HCT116 (cell line): Measurements from ENCODE around the gene LRRFIP2. TPM values are rescaled to one million over a fixed set of nuclear protein-coding genes. Genes with fewer than 3 reads are reported as not detected.

Source experiments
- ATAC-seq: fragments of 200-7000 bp; cut with Tn5 transposase; 2 replicates; pipeline ENCODE4 v1.9.1; 2020; ENCODE audit warnings: mild to moderate bottlenecking, moderate library complexity
- BruUV-seq: library from RNA; stranded (reverse); fragments of 400-500 nt; replicated peaks from 2 replicates; lab custom pipeline; 2021; lab: Mats Ljungman, UMichigan
- CTCF ChIA-PET: fragments of 300-600 bp; sonication (Branson Sonifier 250); formaldehyde crosslinking; loops from one replicate; lab custom pipeline; 2021; ENCODE audit warnings: antibody characterized with exemption; lab: Charles Lee
- POLR2A ChIA-PET: fragments of 300-600, 350-600 bp; sonication (Branson Sonifier 250); formaldehyde crosslinking; loops from one replicate; lab custom pipeline; 2021; ENCODE audit warnings: antibody characterized with exemption; lab: Charles Lee
- RAD21 ChIA-PET, 2 experiments: fragments of 300-600 bp; sonication (Branson Sonifier 250); formaldehyde crosslinking; loops; one replicate each; lab custom pipeline; 2023; ENCODE audit warnings: low total read pairs in 2 of 2; ENCODE audit not compliant: uncharacterized antibody in 2 of 2, unreplicated experiment in 2 of 2, low non-redundant PET in 1 of 2; lab: Charles Lee
- DNase-seq: peaks from one replicate; pipeline ENCODE4 v3.0.0-alpha.2; 2010; ENCODE audit warnings: low read depth, low spot score
- H2AFZ ChIP-seq: fragments of 200-600 bp; shearing (Covaris generic), sonication (generic); 2 replicates; pipeline ENCODE4 v1.6.1; 2017; ENCODE audit warnings: low read depth, mixed run types, mixed read lengths, antibody characterized with exemption, low read length; ENCODE audit not compliant: poor library complexity, severe bottlenecking
- H3K27ac ChIP-seq: 2 replicates; pipeline ENCODE4 v1.5.1; 2012; ENCODE audit warnings: low read depth, low read length
- H3K27me3 ChIP-seq: fragments of 200-600 bp; sonication (generic); 2 replicates; pipeline ENCODE4 v1.6.1; 2016; ENCODE audit warnings: mixed run types, low read length, mixed read lengths; ENCODE audit not compliant: insufficient read depth
- H3K36me3 ChIP-seq, 2 experiments: fragments of 200-500 bp in 1 of 2; fragments of 200-600 bp in 1 of 2; sonication (Bioruptor generic) in 1 of 2; sonication (generic) in 1 of 2; 2 replicates each; pipeline versions ENCODE4 v1.5.1 to v1.6.1; 2014 to 2016; ENCODE audit warnings: low read length in 2 of 2, inconsistent platforms in 1 of 2, mixed read lengths in 1 of 2, mixed run types in 1 of 2; ENCODE audit not compliant: insufficient read depth in 2 of 2, control insufficient read depth in 1 of 2
- H3K4me1 ChIP-seq, 2 experiments: fragments of 200-600 bp in 1 of 2; sonication (generic) in 1 of 2; 2 replicates each; pipeline versions ENCODE4 v1.5.1 to v1.6.1; 2012 to 2017; ENCODE audit warnings: low read length in 2 of 2, inconsistent platforms in 1 of 2, mild to moderate bottlenecking in 1 of 2, mixed read lengths in 1 of 2, mixed run types in 1 of 2, moderate library complexity in 1 of 2; ENCODE audit not compliant: insufficient read depth in 2 of 2, control insufficient read depth in 1 of 2
- H3K4me2 ChIP-seq: fragments of 200-600 bp; sonication (generic); 2 replicates; pipeline ENCODE4 v1.6.1; 2017; ENCODE audit warnings: mixed run types, low read length, mixed read lengths
- H3K4me3 ChIP-seq, 2 experiments: fragments of 200-600 bp in 1 of 2; sonication (generic) in 1 of 2; replicated peaks in 1 of 2; 2 replicates each; pipeline ENCODE4 v1.5.1; 2011 to 2016; ENCODE audit warnings: low read length in 2 of 2, control low read depth in 1 of 2, low read depth in 1 of 2, mild to moderate bottlenecking in 1 of 2, mixed read lengths in 1 of 2, mixed run types in 1 of 2
- H3K79me2 ChIP-seq: fragments of 200-600 bp; sonication (generic); 2 replicates; pipeline ENCODE4 v1.6.1; 2017; ENCODE audit warnings: mild to moderate bottlenecking, mixed run types, low read length, moderate library complexity, mixed read lengths; ENCODE audit not compliant: insufficient read depth
- H3K9ac ChIP-seq: fragments of 200-600 bp; sonication (generic); 2 replicates; pipeline ENCODE4 v1.6.1; 2016; ENCODE audit warnings: low read length, mixed read lengths
- H3K9me2 ChIP-seq: fragments of 200-600 bp; sonication (generic), shearing (Covaris generic); 2 replicates; pipeline ENCODE4 v1.6.1; 2017; ENCODE audit warnings: mixed run types, mild to moderate bottlenecking, moderate library complexity; ENCODE audit not compliant: insufficient read depth
- H3K9me3 ChIP-seq, 2 experiments: fragments of 200-500 bp in 1 of 2; fragments of 200-600 bp in 1 of 2; sonication (Bioruptor generic) in 1 of 2; sonication (generic) in 1 of 2; 2 replicates each; pipeline ENCODE4 v1.6.1; 2014 to 2017; ENCODE audit warnings: low read length in 2 of 2, mixed read lengths in 2 of 2, inconsistent platforms in 1 of 2, low read depth in 1 of 2, mild to moderate bottlenecking in 1 of 2, mixed run types in 1 of 2, moderate library complexity in 1 of 2; ENCODE audit not compliant: control insufficient read depth in 1 of 2, insufficient read depth in 1 of 2
- H4K20me1 ChIP-seq: fragments of 200-600 bp; sonication (generic), shearing (Covaris generic); 2 replicates; pipeline ENCODE4 v1.6.1; 2017; ENCODE audit warnings: mixed run types, mild to moderate bottlenecking, moderate library complexity; ENCODE audit not compliant: insufficient read depth
- CBX3 ChIP-seq: IDR thresholded peaks from 2 replicates; pipeline ENCODE4 v1.6.1; 2012; ENCODE audit warnings: low read depth
- CEBPB ChIP-seq: IDR thresholded peaks from 2 replicates; pipeline ENCODE4 v1.6.1; 2012; ENCODE audit warnings: low read depth
- EZH2 ChIP-seq: fragments of 200-600 bp; sonication (generic); IDR thresholded peaks from 2 replicates; pipeline ENCODE4 v1.6.1; 2017; ENCODE audit warnings: antibody characterized with exemption, mixed run types
- EZH2phosphoT487 ChIP-seq: fragments of 200-600 bp; IDR thresholded peaks from 2 replicates; pipeline ENCODE4 v1.6.1; 2018; ENCODE audit warnings: antibody characterized with exemption, borderline replicate concordance
- FOSL1 ChIP-seq: IDR thresholded peaks from 2 replicates; pipeline ENCODE4 v1.6.1; 2012; ENCODE audit warnings: low read depth
- POLR2A ChIP-seq: IDR thresholded peaks from 2 replicates; pipeline ENCODE4 v1.7.0; 2011; ENCODE audit warnings: borderline replicate concordance; ENCODE audit not compliant: insufficient read depth, insufficient read length; ENCODE audit errors: extremely low read depth
- POLR2AphosphoS5 ChIP-seq: IDR thresholded peaks from 2 replicates; pipeline ENCODE4 v1.6.1; 2011; ENCODE audit warnings: mild to moderate bottlenecking, low read depth, low read length, moderate library complexity
- RAD21 ChIP-seq: IDR thresholded peaks from 2 replicates; pipeline ENCODE4 v1.6.1; 2012; ENCODE audit warnings: low read depth, mild to moderate bottlenecking
- SP1 ChIP-seq: IDR thresholded peaks from 2 replicates; pipeline ENCODE4 v1.6.1; 2012; ENCODE audit warnings: low read depth
- SRF ChIP-seq: IDR thresholded peaks from 2 replicates; pipeline ENCODE4 v1.6.1; 2012; ENCODE audit warnings: low read depth
- ZFX ChIP-seq: fragments of 450-650 bp; IDR thresholded peaks from 2 replicates; pipeline ENCODE4 v1.6.1; 2017
- ZNF274 ChIP-seq: fragments of 200-500 bp; sonication (Bioruptor generic); IDR thresholded peaks from 2 replicates; pipeline ENCODE4 v1.6.1; 2014; ENCODE audit warnings: mild to moderate bottlenecking, low read depth, low read length, inconsistent platforms
- intact Hi-C: fragments of 100-400 bp; cut with micrococcal nuclease; formaldehyde crosslinking; loops from 2 replicates; pipeline ENCODE4 v1.10.0; 2022
- total RNA-seq: library from RNA; stranded (reverse); gene quantifications from one replicate; pipeline ENCODE4 v1.2.1, GENCODE V29; 2021; ENCODE audit not compliant: unreplicated experiment
- TF ChIP-seq, protein P1 (sequence below): IDR thresholded peaks from 2 replicates; pipeline ENCODE4 v1.6.1; 2011; ENCODE audit warnings: mild to moderate bottlenecking, low read length, moderate library complexity; ENCODE audit not compliant: insufficient replicate concordance; ENCODE audit errors: extremely low read depth
- TF ChIP-seq, protein P2 (sequence below): IDR thresholded peaks from 2 replicates; pipeline ENCODE4 v1.6.1; 2012
- TF ChIP-seq, protein P3 (sequence below), 3 experiments: fragments of 200-600 bp in 1 of 3; sonication (generic) in 1 of 3; IDR thresholded peaks in 2 of 3; conservative IDR thresholded peaks in 1 of 3; 2 replicates each; pipeline ENCODE4 v1.5.1; 2012 to 2017; ENCODE audit warnings: low read depth in 2 of 3, low read length in 2 of 3, antibody characterized with exemption in 1 of 3, borderline replicate concordance in 1 of 3, control low read depth in 1 of 3, mild to moderate bottlenecking in 1 of 3, mixed read lengths in 1 of 3, mixed run types in 1 of 3, moderate library complexity in 1 of 3; ENCODE audit not compliant: insufficient read depth in 1 of 3

LRRFIP2 gene
- total RNA-seq, 1 experiment from 2014 or later: 27.0 TPM

DNA sequence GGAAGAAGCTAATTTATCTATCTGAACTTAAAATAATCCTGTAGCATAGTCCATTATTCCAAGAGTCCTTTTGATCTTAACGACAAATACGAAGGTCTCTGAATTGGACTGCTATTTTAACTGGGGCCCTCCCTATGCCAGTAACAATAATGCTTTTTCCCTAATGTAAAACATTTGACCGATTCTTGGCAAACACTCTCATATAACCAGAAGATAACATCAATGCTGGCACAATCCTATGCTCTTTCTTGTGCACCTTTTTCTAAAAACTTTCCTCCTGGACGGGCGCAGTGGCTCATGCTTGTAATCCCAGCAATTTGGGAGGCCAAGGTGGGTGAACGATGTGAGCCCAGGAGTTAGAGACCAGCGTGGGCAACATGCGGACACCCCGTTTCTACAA lies 3.9 kb downstream of the LRRFIP2 start:
- BruUV-seq: no TSS peak
- RAD21 ChIA-PET: no interaction called here
- intact Hi-C loops: no loop called here
- no peaks in the 10 kb centered on the region for H3K9me2 ChIP-seq
- H2AFZ ChIP-seq: no peak overlapping the region
- H3K36me3 ChIP-seq: peaks cover 2 to 6% of the 10 kb centered on the region in 2 experiments; a peak in 1 of 4 replicates
- H3K27me3 ChIP-seq: no peaks in the 10 kb centered on the region
- ATAC-seq (no peak), DNase-seq (no peak)
- H3K9me3 ChIP-seq: no peaks in the 10 kb centered on the region
- TF ChIP-seq SP1 (no peak), POLR2AphosphoS5 (no peak), ZNF274 (no peak), CBX3 (no peak), SRF (no peak), POLR2A (no peak), CEBPB (no peak)
- TF ChIP-seq, protein P1, sequence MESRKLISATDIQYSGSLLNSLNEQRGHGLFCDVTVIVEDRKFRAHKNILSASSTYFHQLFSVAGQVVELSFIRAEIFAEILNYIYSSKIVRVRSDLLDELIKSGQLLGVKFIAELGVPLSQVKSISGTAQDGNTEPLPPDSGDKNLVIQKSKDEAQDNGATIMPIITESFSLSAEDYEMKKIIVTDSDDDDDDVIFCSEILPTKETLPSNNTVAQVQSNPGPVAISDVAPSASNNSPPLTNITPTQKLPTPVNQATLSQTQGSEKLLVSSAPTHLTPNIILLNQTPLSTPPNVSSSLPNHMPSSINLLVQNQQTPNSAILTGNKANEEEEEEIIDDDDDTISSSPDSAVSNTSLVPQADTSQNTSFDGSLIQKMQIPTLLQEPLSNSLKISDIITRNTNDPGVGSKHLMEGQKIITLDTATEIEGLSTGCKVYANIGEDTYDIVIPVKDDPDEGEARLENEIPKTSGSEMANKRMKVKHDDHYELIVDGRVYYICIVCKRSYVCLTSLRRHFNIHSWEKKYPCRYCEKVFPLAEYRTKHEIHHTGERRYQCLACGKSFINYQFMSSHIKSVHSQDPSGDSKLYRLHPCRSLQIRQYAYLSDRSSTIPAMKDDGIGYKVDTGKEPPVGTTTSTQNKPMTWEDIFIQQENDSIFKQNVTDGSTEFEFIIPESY: no peak
- H3K27ac ChIP-seq: no peak overlapping the region
- POLR2A ChIA-PET: no interaction called here
- peaks cover 6 to 12% of the 10 kb centered on the region in 2 experiments; a peak in 3 of 4 replicates for H3K4me1 ChIP-seq
- H3K4me2 ChIP-seq: no peak overlapping the region
- no peaks in the 10 kb centered on the region; the same call in 1 of the 2 replicates for H4K20me1 ChIP-seq
- no peak overlapping the region for H3K9ac ChIP-seq
- no peak overlapping the region for H3K4me3 ChIP-seq
- CTCF ChIA-PET: no interaction called here
- peaks cover 75% of the 10 kb centered on the region for H3K79me2 ChIP-seq

DNA sequence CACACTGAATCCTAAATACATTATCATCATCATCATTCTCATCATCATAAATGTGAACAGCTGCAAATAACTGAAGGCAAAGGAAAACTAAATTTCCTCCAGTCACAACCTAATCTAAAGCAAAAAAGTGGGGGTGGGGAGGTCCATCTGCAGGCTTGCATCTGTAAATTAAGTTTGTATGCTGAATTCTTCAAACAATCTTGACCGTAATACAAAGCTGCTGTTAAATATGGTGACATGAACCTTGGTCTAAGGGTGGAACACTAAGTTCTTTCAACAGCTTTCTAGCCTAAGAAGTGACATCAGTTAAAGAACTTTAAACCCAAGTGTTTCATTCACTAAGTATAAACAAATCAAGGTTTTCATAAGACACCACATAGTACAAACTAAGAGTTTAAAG lies 4.3 kb downstream of the LRRFIP2 start:
- H2AFZ ChIP-seq: no peak overlapping the region
- H3K9me3 ChIP-seq: no peaks in the 10 kb centered on the region
- H4K20me1 ChIP-seq: no peaks in the 10 kb centered on the region; the same call in 1 of the 2 replicates
- H3K79me2 ChIP-seq: peaks cover 70% of the 10 kb centered on the region
- ChIA-PET RAD21 (no interaction called here), POLR2A (no interaction called here), CTCF (no interaction called here)
- H3K27ac ChIP-seq: no peak overlapping the region
- DNase-seq (no peak), ATAC-seq (no peak)
- H3K27me3 ChIP-seq: no peaks in the 10 kb centered on the region
- H3K4me2 ChIP-seq: no peak overlapping the region
- H3K4me3 ChIP-seq: no peak overlapping the region
- intact Hi-C loops: no loop called here
- no peak overlapping the region for H3K9ac ChIP-seq
- no TSS peak for BruUV-seq
- no peaks in the 10 kb centered on the region for H3K9me2 ChIP-seq
- peaks cover 6 to 11% of the 10 kb centered on the region in 2 experiments; a peak in 3 of 4 replicates for H3K4me1 ChIP-seq
- peaks cover 2 to 6% of the 10 kb centered on the region in 2 experiments; a peak in 1 of 4 replicates for H3K36me3 ChIP-seq
- TF ChIP-seq SRF (no peak), POLR2A (no peak), EZH2 (no peak), ZNF274 (no peak), RAD21 (no peak), EZH2phosphoT487 (no peak), FOSL1 (no peak), ZFX (no peak), SP1 (no peak)
- TF ChIP-seq, protein P2, sequence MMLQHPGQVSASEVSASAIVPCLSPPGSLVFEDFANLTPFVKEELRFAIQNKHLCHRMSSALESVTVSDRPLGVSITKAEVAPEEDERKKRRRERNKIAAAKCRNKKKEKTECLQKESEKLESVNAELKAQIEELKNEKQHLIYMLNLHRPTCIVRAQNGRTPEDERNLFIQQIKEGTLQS: no peak
- TF ChIP-seq, protein P1: no peak
- TF ChIP-seq, protein P3, sequence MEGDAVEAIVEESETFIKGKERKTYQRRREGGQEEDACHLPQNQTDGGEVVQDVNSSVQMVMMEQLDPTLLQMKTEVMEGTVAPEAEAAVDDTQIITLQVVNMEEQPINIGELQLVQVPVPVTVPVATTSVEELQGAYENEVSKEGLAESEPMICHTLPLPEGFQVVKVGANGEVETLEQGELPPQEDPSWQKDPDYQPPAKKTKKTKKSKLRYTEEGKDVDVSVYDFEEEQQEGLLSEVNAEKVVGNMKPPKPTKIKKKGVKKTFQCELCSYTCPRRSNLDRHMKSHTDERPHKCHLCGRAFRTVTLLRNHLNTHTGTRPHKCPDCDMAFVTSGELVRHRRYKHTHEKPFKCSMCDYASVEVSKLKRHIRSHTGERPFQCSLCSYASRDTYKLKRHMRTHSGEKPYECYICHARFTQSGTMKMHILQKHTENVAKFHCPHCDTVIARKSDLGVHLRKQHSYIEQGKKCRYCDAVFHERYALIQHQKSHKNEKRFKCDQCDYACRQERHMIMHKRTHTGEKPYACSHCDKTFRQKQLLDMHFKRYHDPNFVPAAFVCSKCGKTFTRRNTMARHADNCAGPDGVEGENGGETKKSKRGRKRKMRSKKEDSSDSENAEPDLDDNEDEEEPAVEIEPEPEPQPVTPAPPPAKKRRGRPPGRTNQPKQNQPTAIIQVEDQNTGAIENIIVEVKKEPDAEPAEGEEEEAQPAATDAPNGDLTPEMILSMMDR (IDR thresholded peaks at IDR 0.05 in 2 of 3, conservative IDR thresholded peaks at IDR 0.05 in 1 of 3; ENCODE audit: borderline replicate concordance in 1 of 3, insufficient read depth in 1 of 3, low read depth in 2 of 3, low read length in 2 of 3): no peak
